Measurements from ENCODE around the gene SLC30A2.

The SLC30A2 gene

GRCh38 chr1:26020941-26021646 lies 24.8 kb downstream of the SLC30A2 start:
- DNase-seq = no peak

- DNase-seq = no peak
Measured at GRCh38 chr1:26020330-26020768, 25.6 kb downstream of the SLC30A2 start.

- DNase-seq = no peak
Measured at GRCh38 chr1:26019641-26020315, 26.1 kb downstream of the SLC30A2 start.

- no peak for DNase-seq
Measured at GRCh38 chr1:26017606-26018005, 28.3 kb downstream of the SLC30A2 start.

- no peak for DNase-seq
Measured at GRCh38 chr1:26016953-26017545, 28.9 kb downstream of the SLC30A2 start.

DNA sequence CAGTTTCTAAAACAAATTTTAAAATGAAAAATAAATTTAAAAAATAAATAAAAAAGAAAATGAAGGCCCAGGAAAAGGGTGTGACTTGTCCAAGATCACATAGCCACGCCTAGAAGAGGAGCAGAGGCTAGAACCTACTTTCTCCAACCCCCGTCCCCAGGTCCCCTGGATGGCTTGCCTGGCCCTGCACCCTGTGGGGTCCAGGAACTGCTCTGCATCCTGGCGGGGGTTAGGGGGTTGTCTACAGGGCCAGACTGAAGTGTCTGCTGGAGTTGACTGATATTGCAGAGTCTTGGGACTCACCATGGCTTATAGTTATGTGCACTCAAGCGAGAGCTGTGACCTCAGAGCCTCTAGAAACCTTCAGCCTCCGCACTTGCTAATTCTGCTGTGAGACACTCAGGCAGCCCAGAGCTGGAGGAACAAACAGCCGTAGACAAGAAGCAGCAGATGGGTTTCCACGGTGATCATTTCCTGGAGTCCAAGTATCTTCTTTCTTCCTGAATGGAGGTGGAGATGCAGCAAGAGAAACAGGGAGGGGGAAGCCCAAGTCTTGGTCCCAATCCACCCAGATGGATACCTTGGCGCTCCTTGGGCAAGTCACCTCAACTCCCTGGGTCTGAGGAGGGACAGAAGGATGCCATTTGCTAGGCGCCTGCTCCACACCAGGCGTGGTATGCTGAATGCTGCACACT lies 29.5 kb downstream of the SLC30A2 start:
- DNase-seq = no peak

GRCh38 chr1:26015358-26015757 lies 30.6 kb downstream of the SLC30A2 start:
- DNase-seq = no peak

DNA sequence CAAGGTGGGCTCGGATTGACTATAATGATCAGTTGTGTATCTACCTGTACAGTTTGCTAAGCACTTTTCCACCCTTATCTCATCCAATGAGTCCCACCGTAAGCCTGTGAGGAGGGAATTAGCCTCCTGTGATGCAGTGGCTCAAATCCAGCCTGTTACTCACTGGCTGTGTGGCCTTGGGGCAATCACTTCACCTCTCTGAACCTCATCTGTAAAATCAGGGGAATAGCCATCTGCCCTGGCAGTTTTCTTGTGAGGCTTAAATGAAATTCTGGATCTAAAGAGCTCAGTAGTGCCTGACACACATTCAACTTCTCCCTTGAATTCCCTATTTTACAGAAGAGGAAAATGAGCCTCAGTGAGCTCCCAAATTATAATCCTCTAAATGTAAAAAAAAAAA lies 31.7 kb downstream of the SLC30A2 start:
- DNase-seq = no peak

DNA sequence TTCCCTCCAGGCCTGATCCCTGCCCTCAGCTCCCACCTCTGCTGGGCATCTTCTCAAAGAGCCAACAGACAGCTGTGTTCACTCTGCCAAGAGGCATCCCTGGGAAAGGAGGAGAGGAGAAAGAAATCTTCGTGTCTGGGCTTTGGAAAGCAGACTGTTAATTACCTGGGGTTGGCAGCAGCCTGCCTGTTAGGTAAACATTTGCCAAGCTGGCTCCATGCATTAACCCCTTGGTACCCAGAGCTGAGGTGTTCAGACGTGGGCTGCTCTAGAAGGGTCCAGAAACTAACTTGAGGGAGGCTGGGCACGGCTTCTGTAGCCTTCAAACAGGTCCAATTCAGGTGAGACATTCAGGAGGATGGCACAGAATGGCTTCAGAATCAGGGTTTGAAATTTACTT lies 33.1 kb downstream of the SLC30A2 start:
- no peak for DNase-seq

GRCh38 chr1:26010825-26011224 lies 35.1 kb downstream of the SLC30A2 start:
- DNase-seq = no peak

- no peak for DNase-seq
Measured at GRCh38 chr1:26009796-26010447, 36.0 kb downstream of the SLC30A2 start.

- DNase-seq = no peak
Measured at GRCh38 chr1:26006710-26007109, 39.2 kb downstream of the SLC30A2 start.

GRCh38 chr1:26005434-26006105 lies 40.3 kb downstream of the SLC30A2 start:
- no peak for DNase-seq

GRCh38 chr1:26003756-26004155 lies 42.2 kb downstream of the SLC30A2 start:
- no peak for DNase-seq

GRCh38 chr1:26003262-26003661 lies 42.7 kb downstream of the SLC30A2 start:
- DNase-seq = no peak

- DNase-seq = no peak
Measured at GRCh38 chr1:25999041-25999800, 46.7 kb downstream of the SLC30A2 start.

DNA sequence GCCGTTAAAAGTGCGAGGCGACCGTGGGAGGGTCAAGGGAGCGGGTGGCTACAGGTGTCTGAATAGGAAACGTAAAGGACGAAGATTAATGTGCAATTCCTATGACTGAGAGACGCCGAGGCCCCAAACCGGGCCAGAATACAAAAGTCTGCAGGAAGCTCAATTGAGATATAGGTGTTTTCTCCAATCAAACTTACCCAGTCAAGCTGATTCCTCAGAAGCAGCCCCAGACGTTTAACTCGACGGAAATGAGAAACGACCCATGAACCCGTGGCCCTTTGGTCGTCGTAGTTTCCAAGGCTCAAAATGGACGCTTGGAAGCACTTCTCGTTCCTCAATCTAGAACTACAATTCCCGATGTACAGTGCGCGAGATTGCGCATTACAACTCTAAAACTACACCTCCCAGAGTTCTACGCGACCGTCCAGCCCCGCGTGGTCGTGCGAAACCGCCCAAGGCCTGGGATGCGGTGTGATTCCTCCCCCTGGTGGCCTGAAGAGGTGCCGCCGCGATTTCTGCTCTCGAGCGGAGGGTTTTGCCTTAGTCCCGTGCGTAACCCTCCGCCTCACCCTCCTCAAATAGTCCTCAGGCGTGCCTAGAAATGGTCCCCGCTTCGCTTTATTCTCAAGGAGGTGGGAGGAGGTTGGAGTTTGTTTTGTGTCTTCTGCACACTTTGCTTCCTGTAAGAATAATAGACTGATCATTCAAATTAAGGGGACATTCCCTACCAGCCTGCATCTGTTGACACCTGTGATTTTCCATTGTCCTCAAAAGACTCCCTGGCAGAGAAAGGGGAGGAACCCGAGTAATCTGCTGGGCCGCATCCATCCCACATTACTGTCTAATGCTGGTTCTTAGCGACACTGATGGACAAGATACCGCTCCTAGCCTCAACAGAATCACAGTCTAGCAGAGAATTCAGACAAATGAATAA lies 47.8 kb downstream of the SLC30A2 start, which contains the start of gene PAFAH2:
Gene PAFAH2, minus strand, starts transcription at position 236 of the 934 bp plus-strand sequence. CDS start 7,247 bp downstream, outside the sequence.
- peak; percentile 94 for DNase-seq

DNA sequence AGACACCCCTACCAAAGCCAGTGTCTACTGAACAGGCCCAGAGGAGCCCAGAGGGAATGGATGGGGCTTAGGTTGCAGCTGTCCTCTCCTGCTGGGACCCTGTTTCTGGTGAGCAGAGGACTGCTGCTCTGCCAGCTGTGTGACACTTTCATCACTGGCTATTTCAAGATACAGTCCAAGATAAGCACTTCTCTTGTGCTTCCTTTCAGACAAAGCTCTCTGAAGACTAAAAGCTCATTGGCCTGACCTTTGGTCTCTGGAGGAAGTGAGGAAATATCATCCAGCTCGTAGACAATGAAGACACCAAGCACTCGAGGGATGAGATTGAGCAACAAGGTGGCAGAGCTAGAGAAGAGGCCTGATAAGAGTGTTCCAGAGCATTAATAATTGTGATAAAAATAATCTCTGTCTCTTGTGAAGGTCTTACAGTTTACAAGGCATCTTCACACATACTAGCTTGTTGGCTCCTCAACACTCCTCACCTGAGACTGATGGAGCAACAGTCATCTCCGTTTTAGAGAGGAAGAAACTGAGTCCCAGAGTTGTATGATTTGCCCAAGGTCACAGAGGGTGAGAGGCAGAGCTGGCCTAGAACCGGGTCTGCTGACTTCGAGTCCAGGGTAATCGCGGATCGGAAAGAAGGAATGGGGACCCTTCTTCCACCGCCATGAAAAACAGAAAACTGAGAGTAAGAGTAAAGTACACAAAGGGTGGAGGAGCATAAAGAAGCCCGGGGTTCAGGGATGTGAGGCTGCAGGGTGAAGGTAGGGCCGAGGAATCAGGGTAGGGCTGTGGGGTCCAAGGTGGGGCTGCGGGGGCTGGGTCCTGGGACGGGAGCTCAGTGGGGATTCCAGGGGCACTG lies 48.7 kb downstream of the SLC30A2 start:
- no peak for DNase-seq

Data from activated CD4-positive, CD25-positive, alpha-beta regulatory T cell treated with anti-CD3 and anti-CD28 coated beads, Interleukin-2, amount 50 U/mL, for 72 hours (primary cell).